Epidermal melanocyte (primary cell): ENCODE data around the gene PPP1R1B.

Experiments
- DNase-seq: peaks from one replicate; pipeline ENCODE4 v3.0.0; 2011; ENCODE audit warnings: low spot score; ENCODE audit not compliant: insufficient read length

PPP1R1B gene

DNA sequence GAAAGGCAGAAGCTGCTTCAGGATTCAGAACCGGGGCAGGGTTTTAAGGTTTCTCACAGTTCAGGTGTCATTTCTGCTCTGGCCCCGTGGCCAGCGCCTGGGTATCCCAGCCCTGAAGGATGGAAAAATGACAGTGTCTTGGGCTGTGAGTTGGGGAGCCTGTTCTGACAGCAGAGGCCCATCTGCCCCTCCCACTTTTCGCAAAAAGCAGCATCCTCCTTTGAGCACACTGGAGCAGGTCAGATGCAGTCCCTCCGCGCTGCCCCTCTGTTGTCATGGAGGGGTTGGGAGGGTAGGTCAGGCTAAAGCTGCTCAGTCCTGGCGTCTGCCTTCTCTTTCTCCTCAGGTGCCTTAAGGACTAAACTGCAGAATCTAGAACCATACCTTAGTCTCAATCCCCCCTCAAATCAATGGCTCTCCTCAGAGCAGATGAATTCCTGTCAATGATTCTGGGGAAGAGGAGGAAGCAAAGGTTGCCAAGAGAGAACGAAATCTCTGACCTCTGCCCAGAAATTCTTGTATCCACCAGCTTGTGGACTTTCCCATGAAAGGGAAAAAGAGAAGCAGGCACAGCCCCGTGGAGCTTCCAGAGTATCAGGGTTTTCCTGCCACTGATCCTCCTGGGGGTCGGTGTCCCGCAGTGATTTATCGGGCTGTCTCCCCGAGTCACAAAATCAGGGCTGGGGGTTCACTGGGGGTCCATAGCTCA is 26.3 kb upstream of the PPP1R1B start:
- DNase-seq = no peak

DNA sequence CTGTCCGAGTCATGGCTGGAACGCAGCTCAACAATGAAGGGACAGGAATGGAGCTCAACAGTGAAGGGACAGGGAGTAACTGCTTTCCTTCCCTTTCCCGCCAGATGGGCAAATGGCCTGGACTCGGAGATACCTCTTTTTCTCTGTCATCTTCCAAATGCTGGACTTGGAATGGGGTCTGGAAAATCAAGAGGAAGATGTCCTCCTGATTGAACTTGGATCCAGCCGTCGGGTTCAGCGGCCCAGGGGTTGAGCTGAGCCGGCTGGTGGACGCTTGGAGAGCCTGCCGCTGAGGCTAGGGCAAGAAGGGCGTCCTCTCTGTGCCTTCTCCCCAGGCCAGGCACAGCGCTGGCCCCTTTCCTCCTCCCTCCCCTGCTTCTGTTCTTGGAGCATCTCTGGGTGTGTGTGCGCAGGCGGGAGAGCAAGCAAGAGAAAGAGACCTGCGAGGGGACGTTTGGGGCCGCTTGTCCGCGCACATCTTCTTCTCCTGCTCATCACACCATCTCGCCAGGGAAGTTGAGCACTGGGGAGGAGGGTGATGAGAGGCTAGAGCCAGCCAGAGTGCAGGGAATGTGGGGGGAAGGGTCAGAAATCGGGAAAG is 25.7 kb upstream of the PPP1R1B start:
- DNase-seq = no peak

DNA sequence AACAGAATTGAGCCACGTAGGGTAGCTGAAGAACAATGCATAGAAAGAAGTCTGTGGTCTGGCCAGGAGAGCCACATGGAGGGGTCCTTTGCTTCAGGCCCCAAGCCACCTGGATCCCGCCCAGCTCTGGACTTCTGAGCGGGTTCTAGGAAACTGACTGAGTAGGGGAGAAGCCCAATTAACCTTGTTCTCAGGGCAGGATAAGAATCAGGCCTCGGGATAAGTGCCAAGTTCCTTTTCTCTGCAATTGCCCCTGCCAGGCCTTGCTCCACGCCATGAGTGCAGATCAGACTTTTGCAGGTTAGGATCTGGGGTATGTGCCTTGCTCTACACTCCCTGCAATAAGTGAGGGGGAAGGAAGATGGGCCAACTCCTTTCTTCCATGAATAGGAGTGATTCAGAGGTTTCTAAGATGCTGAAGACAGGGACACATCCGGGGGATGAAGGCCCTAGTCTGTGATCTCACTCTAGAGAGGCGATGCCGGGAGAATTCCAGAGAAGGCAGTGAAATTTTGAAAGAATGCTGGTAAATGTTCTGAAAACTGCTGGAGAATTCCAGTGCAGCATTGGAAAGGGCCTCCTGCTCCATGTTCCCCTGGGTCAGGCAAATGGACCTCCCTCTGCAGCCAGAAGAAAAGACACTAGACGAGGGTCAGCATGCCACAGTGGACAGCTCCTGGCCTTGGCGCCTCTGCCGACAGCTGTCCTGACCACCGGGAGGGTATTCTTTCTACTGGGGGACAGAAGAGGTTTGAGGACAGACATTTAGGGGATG is 24.8 kb upstream of the PPP1R1B start:
- no peak for DNase-seq

DNA sequence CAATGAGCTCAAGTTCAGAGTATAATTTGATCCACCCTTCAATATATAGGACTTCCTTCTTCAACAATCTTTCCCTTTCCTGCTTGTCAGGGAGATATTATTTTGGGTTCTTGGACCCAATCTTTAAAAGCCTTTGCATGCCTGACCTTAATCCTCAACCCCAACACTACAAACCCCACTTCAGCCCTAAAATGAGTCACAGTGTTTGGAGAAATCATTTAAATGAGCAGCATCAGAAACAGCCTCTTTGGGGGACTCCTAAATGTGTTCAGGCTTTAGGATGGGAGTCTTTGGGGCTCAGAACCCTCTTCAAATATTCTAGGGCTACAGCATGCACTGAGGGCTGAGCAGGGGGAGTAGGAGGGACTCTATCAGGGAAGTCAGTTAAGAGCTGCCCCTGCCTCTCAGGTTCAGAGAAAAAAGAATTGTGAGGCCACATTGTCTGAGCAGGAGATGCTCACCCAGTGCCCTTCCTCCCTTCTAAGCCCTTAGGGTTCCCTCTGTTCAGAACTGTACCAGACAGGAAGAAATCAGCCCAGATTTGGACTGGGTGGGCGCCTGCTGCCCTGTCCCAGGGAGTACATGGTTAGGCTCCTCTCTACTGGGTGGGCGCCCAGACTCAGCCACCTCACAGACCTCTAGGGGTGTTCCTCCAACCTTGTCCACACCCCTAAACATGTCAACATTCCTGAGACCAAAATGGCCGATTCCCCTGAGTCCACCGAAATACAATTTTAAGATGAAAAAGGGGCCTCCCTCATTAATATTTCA is 24.0 kb upstream of the PPP1R1B start:
- no peak for DNase-seq

DNA sequence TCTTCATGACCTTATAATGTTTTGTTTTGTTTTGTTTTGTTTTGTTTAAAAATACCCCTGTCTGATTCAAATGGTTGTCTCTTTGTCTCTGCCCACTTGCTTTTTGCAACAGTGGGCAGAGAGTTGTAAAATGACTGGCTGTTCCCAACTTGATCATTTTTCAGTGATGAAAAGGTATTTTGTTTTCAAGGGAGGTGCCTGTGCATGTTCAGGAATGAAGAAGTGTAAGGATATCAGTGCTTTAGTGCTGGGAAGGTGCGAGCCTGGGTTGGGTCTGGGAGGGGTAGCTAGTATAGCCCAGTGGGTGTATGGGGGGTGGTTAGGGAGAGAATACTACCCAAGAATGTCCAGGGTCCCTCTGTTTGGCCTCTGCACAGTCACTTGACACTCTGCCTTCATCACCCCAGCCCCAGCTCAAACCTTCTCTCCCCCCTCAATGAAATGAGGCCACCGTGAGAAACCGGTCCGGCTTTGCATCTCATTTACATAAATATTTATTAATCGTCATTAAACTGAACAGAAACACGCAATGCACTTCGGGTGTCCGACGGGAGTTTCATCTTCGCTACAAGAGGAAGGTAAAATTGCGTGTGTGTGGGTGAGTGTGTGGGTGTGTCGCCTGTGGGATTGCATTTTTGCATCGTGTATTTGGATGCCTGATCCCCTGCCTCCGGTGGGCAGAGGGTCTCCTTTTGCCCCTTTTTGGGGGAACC is 23.3 kb upstream of the PPP1R1B start:
- DNase-seq = no peak

DNA sequence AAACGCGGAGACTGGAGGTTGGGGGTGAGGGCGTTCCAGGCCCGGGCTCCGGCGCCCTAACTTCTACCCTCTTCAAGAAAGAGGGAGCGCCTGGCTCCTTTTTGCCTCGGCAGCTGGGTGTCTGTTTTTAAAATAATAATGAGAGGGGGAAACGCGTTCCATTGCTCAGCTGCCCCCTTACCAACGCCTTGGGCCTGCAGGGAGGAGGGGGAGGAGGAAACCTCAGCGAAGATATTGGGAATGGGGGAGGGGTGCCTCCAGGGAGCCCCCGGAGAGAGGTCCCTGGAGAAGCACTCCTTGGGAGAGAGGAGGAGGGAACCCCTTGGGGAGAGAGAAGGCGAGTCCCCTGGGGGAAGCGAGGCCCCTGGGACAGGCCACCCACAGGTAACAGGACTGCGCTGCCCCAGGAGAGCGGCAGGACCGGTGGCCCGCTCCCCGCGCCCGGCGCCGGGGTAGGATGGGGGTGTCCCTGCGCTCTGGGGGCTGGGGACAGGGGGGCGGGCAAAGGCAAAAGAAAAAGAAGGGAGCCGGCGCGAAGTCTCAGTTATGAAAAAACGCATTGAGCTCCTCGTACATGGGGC is 21.8 kb upstream of the PPP1R1B start:
- DNase-seq = no peak

DNA sequence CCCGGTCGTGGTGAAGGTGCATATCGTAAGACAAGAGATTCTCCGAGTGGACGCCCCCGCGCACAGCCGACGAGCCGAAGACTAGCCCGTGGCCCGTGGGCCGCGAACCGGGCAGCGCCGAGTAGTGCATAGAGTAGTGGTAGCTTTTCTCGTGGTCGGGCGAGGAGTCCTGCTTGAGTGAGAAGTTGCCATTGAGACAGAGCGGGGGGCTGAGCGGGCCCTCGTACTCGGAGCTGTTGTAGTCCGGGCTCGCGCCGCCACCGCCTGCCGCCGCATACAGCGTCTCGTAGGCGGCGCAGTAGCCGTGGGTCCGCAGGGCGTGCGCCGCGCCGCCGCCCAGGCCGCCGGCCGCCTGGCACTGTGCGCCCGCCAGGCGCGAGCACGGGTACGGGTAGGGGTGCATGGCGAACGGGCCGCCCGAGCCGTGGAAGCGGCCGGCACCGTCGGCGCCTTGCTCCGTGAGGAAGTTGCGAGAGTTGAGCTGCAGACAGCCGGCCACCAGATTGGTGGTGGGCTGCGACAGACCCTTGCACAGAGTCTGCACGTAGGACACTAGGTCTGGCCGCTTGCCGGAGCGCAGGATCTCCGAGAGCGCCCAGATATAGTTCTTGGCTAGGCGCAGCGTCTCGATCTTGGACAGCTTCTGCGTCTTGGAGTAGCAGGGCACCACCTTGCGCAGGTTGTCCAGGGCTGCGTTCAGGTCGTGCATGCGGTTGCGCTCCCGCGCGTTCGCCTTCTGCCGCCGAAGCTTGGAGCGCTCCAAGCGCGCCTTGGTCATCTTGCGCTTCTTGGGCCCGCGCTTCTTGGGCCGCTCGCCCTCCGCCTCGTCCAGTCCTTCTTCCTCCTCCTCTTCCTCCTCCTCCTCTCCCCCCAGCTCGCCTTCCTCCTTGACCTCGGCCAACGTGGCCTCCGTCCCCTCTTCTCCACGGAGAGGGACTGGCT is 21.0 kb upstream of the PPP1R1B start:
- no peak for DNase-seq

DNA sequence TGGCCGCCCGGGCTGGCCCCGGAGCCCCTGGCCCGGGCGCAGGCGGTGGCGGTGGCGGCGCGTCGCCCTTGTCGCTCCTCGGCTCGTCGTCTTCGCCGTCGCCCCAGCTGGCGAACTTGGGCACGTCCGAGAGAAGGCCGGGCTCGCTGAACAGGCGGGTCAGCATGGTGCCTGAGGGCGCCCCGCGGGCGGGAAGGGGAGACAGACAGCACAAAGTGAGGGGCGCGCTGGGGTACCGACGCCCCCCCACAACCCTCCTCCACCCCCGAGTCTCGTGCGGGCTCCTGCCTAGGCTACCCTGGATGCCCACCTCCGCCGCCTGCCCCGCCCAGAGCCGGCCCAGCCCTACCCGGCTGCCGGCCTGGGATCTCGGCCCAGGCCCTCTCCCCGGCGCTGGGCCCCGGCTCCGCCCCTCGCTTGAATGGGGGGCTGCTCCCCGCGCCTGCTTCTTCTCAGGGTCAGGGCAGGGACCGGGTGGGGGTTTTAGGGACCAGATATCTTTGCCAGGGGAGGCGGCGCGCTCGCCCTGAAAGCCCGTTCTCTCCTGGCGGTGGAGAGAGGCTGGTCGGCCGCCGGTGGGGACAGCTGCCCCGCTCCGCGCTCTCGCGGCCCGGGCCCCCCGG is 20.2 kb upstream of the PPP1R1B start:
- DNase-seq = no peak

DNA sequence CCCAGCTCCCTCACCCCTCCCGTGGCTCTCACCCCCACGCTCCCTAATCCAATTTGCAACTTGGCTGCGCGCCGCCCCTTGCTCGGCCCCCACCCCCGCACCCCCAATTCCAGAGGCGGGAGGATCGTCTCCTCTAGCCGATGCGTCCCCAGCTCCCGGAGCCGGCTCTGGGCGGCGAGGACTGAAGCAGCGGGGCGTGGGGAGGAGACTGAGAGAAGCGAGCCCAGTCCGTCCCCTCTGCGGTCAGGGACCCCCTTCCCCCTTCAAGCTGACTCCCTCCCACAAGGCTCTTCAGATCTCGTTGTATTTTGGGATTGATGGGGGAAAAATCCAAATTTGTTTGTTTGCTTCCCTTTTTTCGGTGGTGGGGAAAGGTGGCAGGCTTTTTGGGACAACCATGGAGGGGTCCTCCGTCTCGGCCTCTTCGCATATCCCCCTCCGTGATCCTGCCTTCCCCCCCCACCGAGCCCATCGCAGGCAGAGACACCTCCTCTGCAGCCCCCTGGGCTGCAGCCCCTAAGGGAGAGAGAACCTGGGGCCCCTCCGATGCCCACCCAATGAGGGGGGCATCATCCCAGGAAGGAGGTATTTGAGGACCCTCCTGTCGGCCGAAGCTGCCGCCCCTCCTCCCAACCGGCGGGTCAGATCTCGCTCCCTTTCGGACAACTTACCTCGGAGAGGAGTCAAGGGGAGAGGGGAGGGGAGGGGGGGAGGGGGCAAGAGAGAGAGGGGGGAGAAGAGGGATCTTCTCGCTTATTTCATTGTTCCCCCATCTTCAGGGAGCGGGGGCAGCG is 19.5 kb upstream of the PPP1R1B start:
- DNase-seq = no peak

DNA sequence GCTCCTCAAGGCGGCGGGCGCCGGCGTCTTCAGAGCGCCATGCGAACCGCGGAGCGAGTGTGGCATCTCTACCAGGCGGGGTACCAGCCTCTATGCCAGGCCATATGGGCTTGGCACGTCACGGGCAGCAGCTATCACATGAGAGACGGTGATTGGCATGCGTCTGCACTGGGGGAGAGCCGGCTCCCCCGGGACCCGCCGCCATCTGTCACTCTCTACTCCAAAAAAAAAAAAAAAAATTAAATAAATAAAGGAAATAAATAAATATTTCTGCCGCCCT is 19.0 kb upstream of the PPP1R1B start, which contains the start of gene NEUROD2:
NEUROD2 (minus strand) TSS at position 70 of the 280 bp plus-strand sequence. CDS start 1,321 bp downstream, outside the sequence.
- no peak for DNase-seq

DNA sequence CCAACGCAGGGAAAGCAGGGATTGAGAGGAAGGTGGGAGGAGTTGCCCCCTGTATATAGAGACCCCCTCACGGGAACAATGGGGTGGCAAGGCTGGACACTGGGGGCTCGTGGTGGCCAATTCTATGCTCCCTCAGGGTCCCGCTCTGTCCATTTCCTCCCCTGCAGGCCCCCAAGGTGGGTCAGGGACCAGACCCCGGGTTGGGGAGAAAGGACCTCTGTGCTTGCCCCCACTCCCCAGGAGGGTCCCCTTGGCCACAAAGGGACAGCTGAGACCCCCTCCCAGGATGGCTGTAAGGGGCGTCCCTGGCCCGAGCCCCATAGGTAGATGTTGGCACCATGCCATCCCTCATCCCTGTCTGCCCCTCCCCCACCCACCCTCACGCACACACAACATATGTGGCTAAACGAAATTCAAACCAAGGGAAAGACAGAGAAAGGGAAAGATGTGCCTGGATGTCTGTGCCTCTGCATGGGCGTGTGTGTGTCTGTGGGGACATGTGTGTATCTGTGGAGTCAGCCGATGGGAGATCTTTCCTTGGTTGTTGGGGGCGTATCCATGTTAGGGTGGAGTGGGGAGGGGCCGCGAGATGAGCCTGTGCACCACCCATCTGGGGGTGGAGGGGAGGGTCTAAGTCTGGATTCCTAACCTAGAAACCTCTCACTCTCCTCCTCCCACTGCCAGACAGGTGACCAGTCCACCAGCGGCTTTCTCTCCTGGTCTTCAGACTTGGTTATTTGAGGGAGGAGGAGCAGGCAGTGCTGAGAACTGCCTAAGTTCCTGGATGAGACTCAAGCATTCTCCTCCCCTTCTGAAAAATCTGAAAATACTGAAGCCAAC is 18.4 kb upstream of the PPP1R1B start:
- DNase-seq = no peak

DNA sequence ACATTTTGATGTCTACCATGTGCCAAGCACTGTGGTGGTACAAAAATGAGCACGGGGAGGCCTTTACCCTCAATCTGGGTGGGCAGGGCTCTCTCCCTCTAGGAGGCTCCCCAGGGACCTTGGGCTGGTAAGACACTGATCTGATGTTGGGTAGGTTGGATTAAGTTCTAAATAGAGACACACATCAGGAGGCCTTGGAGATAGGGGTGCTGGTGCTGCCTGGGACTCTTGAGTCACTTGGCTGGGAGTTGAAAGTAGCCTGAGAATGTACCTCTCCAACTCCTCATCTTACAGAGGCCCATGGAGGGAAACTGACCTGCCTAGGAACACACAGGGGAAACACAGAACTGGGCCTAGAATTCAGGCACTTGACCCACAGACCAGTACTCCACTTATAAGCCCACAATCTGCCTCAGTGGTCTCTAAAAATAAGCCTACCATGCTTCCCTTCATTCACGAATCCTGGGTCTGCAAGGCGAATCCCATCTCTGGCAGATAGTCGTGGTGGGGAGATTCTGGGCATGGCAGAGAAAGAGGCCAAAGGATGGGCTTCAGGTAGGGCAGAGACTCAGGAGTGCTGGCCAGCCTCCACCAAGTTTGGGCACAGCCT is 17.2 kb upstream of the PPP1R1B start:
- DNase-seq = no peak

DNA sequence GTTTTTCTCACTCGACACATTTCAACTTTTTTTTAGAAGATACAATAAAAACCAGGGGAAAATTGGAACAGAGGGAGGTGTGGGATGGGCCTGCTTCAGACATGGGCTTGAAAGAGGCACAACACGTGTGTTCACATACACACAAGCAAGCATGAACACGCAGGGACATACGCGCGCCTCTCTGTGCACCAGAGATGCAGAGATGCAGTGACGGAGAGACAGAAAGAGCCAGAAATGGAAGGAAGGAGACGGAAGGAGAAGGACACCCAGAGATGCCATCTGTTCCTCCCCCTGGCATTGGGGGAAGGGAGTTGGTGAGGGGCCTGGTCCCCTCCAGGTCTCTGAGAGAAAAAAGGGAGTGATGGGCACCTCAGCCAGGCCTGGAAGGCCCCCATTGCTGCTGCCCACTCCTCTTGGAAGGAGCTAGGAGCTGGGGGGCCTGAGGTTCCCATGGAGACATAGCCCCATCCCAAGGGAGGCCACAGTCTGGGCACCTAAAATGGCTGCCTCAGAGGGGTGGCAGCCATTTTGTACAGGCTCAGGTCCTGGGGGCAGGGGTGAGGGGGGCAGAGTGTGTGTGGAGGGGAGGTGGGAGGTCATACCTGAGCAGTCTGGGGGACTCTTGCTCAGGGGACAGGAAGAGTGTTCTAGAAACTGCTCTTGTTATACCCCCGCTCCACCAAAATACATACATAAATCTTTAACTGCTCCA is 15.2 kb upstream of the PPP1R1B start:
- DNase-seq = no peak

DNA sequence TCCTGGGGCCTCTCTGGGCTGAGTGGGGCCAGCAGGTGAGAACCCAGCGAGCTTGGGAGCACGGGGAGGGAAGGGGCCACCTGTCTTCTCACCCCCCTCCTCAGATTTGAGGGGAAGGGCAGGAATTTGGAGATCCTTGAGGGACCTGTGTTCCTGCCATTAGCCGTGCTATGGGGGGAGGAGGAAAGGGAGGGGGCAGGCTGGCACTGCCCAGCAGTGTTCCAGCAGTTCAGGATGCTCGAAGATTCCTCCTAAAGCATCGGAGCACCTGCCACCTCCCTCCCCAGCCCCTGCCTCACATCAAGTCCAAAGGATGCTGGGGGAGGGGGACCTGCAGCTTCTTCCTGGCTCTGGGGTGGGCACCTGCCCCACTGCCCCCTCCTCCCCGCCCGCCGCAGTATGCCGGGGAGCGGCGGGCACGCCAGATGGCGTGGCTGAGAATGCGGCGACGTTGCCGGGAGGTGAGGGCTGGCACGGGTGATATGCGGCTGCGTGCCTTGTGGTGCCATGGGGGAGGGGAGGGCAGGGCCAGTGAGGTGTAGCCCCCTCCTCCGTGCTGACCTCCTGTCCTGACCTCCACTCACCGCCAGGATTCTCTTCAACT is 14.4 kb upstream of the PPP1R1B start:
- no peak for DNase-seq

DNA sequence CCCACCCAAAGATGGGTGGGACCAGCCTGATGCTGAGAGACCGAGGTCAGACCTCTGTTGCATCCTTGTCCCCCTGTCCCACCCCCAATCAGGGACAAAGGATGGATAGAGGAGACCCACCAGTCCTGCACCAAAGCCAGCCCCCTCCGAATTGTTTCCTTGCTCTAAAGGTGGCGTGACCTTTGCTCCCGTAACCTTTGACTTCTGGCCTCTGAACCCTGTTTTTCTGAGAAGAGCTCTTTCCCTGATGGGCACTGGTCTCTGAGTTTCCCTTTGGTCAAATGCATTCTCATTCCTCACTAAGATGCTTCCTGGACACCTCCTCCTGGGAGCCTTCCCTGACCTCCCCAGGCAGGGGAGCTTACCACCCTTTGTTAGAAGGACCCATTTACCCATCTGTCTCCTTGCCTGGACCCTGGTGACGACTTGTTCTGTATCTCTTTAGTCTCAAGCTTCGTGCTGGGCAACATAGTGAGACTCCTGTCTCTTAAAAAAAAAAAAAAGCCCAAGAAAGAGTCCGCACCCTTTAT is 13.8 kb upstream of the PPP1R1B start:
- DNase-seq = no peak
